HG03039 (cell line): ENCODE measurements around the gene SNTB2.
"Not testable (repeated sequence)": the region's sequence is repeated elsewhere in the genome, so short reads cannot be mapped to it uniquely, and the experiment has no call there.

Experiments used
- ATAC-seq: cut with Tn5 transposase; IDR thresholded peaks from one replicate; pipeline ENCODE4 v1.9.1; 2021; ENCODE audit warnings: mild to moderate bottlenecking, moderate library complexity; ENCODE audit not compliant: unreplicated experiment

The SNTB2 gene

GRCh38 chr16:69225121-69225520 lies 38.2 kb downstream of the SNTB2 start:
- no peak for ATAC-seq

GRCh38 chr16:69233124-69233523 lies 46.2 kb downstream of the SNTB2 start:
- ATAC-seq, result no peak

GRCh38 chr16:69234460-69234859 lies 47.5 kb downstream of the SNTB2 start:
- no peak for ATAC-seq

GRCh38 chr16:69236319-69236718 lies 49.4 kb downstream of the SNTB2 start:
- ATAC-seq, result no peak

- no peak for ATAC-seq
Measured at GRCh38 chr16:69237296-69237695, 50.3 kb downstream of the SNTB2 start.

GRCh38 chr16:69239851-69240250 lies 52.9 kb downstream of the SNTB2 start:
- no peak for ATAC-seq

GRCh38 chr16:69240331-69240730 lies 53.4 kb downstream of the SNTB2 start:
- no peak for ATAC-seq

GRCh38 chr16:69241926-69242325 lies 55.0 kb downstream of the SNTB2 start:
- no peak for ATAC-seq

- ATAC-seq, result no peak
Measured at GRCh38 chr16:69243479-69243878, 56.5 kb downstream of the SNTB2 start.

GRCh38 chr16:69244336-69244735 lies 57.4 kb downstream of the SNTB2 start:
- no peak for ATAC-seq

GRCh38 chr16:69250081-69250480 lies 63.1 kb downstream of the SNTB2 start:
- ATAC-seq, result no peak

GRCh38 chr16:69253870-69254341 lies 66.9 kb downstream of the SNTB2 start:
- no peak for ATAC-seq

GRCh38 chr16:69259428-69259764 lies 72.4 kb downstream of the SNTB2 start:
- ATAC-seq, result not testable (repeated sequence)

GRCh38 chr16:69260019-69260418 lies 73.1 kb downstream of the SNTB2 start:
- ATAC-seq, result no peak

- no peak for ATAC-seq
Measured at GRCh38 chr16:69260506-69260905, 73.5 kb downstream of the SNTB2 start.

- no peak for ATAC-seq
Measured at GRCh38 chr16:69266334-69267063, 79.5 kb downstream of the SNTB2 start.

GRCh38 chr16:69267633-69268032 lies 80.7 kb downstream of the SNTB2 start:
- no peak for ATAC-seq

GRCh38 chr16:69270395-69270794 lies 83.4 kb downstream of the SNTB2 start:
- no peak for ATAC-seq

- ATAC-seq, result no peak
Measured at GRCh38 chr16:69270831-69271230, 83.9 kb downstream of the SNTB2 start.

- no peak for ATAC-seq
Measured at GRCh38 chr16:69273009-69273408, 86.0 kb downstream of the SNTB2 start.

GRCh38 chr16:69274699-69275235 lies 87.8 kb downstream of the SNTB2 start:
- no peak for ATAC-seq

GRCh38 chr16:69276148-69277115 lies 89.5 kb downstream of the SNTB2 start:
- ATAC-seq, result no peak
